Subcutaneous adipose tissue (tissue), 4 donors: ENCODE data around the gene KAZN. TPM values are rescaled to one million over a fixed set of nuclear protein-coding genes. Genes with fewer than 3 reads are reported as not detected.

ENCODE experiments used
- total RNA-seq, 4 donors: library from RNA; depleted of rRNA; stranded (reverse); fragments of >200 nt; gene quantifications; one replicate each; pipeline ENCODE4 v1.1.0, GENCODE V29; 2016
- TF ChIP-seq, protein P1 (sequence below): fragments of 450-650 bp; IDR thresholded peaks from one replicate; pipeline ENCODE4 v1.5.1; 2016; ENCODE audit warnings: low read depth, mild to moderate bottlenecking, control low read depth, antibody characterized with exemption, moderate library complexity

KAZN gene
- total RNA-seq, 4 donors from 2014 or later, result 7.5 to 22.2 (median 10.4) TPM

DNA sequence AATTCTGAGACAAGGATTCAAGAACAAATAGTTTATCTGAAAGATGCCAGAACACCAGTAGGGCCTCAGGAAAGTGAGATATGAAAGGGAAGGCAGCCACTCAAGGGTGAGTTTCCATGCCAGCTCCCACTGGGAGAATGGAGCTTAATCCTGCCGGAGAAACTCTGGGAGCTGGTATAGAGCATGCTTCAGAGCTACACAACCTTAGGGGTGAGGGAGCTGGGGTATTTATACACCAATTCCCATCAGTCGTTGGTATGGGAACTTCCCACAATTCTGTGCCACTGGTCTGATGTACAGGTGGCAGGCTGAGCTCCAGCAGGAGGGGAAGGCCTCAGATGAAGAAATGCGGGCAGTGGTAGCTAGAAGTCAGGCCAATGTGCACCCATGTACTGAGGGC lies 86.6 kb downstream of the KAZN start:
- TF ChIP-seq, protein P1, sequence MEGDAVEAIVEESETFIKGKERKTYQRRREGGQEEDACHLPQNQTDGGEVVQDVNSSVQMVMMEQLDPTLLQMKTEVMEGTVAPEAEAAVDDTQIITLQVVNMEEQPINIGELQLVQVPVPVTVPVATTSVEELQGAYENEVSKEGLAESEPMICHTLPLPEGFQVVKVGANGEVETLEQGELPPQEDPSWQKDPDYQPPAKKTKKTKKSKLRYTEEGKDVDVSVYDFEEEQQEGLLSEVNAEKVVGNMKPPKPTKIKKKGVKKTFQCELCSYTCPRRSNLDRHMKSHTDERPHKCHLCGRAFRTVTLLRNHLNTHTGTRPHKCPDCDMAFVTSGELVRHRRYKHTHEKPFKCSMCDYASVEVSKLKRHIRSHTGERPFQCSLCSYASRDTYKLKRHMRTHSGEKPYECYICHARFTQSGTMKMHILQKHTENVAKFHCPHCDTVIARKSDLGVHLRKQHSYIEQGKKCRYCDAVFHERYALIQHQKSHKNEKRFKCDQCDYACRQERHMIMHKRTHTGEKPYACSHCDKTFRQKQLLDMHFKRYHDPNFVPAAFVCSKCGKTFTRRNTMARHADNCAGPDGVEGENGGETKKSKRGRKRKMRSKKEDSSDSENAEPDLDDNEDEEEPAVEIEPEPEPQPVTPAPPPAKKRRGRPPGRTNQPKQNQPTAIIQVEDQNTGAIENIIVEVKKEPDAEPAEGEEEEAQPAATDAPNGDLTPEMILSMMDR, result no peak

DNA sequence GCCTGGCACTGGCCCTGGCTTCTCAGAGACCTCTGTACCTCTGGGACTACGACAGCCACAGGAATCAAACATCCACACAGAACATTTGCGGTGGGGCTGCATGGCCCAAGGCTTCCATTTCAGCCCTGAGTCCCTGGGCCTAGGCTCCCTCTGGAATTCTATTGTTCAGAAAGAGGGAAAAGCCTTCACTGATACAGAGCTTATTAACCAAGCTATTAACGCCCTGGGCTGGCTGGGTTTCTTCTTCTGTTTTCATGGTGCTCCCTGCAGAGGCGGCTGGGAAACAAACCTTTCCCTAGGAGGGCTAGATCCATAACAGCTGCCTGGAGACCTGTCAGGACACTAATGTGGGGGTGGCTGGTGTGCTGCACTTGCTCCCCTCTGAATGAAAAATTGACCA lies 88.2 kb downstream of the KAZN start:
- TF ChIP-seq, protein P1, result no peak

DNA sequence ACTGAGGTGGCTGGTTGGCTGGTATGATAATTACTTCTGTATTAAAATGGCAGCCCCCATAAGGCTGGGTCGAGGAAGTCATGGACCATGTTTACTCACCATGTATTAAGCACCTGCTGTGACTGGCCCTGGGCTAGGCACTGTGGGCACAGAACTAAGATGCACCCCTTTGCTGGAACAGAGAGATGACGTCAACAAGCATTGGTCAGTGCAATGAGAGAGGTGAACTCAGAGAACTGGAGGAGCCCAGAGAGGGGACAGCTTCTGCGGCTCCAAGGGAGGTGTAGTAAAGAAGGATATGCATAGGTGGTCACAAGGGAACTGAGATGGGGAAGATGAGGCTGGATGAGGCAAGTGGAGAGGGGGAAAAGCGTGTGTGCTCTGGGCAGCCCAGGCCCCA lies 88.7 kb downstream of the KAZN start:
- TF ChIP-seq, protein P1, result no peak

DNA sequence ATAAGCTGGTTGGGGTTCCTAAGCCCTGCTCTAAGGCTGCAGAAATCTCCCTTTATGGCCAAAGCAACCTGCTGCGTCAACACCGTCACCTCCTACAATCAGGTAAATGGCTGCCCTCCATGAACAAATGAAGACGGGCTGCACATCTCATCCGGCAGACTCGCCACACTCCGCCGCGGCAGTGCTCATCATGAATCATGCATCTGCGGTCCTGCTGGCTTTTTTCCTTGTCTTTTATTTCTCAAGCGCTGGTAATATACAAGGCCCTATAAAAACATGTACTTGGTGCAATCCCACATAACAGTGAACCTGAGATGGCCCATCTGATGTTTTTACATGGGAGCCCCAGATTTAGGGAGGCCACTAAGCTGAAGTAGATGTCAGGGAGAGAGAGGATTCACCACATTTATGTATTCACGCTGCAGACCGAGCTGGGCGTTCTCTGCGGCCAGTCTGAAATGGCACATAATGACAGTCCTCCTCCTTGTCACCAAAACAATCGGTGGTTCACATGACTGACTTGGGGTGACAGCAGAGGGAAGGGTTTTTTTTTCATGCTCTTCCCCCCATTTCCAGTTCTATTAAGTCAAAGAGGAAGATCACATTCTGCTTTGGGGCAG lies 91.6 kb downstream of the KAZN start:
- TF ChIP-seq, protein P1, result no peak

DNA sequence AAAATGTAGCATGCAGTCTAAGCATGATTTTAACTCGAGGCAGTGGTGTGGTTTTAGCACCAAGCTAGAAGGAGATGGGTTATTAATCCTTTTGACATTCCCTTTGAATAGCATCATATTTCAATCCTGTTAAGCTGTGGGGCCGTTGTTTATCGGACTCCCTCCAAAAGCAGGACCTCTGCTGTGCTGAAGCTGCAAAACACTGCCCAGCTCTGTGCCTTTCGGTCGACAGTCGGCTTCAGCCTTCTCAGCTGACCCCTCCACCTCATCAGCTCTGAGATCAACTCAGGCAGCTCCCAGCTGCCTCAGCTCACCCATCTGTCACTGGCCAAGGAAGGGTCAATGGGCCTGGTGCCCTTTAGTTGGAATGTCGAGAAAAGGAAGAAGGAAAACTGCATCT lies 95.5 kb downstream of the KAZN start:
- TF ChIP-seq, protein P1, result no peak

DNA sequence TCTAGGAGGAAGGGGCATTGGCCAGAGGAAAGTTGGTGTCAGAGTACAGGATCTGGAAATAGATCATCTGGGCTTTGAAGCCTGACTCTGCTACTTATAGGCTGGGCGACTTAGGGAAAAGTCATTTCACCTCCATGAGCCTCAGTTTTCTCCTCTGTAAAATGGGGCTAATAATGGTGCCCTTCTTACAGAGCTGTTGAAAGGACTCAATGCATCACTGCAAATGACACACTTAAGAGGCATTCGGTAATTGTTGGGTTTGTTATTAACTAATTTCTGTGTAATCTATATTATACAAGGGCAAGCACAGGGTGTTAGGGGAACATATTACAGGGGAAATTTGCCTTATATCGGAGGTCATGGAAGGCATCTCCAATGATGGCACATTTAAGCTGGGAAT lies 96.1 kb downstream of the KAZN start:
- TF ChIP-seq, protein P1, result no peak

DNA sequence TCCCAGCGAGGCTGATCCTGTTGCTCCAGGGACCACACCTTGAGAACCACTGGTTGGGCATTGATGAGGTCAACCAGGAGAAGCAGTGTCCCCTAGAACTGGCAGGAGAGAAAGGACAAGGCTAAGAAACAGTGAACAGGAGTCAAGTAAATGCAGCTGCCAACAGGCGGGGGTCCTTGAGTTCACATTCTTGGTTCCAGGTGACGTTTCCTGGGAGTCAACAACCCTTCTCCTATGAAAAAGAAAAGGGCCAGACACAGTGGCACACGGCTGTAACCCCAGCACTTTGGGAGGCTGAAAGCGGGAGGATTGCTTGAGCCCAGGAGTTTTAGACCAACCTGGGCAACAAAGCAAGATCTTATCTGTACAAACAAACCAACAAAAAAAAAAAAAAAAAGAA lies 98.3 kb downstream of the KAZN start:
- TF ChIP-seq, protein P1, result no peak
